GM12878 (cell line): ENCODE measurements around the gene OR5L2. TPM values are rescaled to one million over a fixed set of nuclear protein-coding genes. Genes with fewer than 3 reads are reported as not detected.
A peak's percentile ranks its signal among the peaks of the same experiment; 100 is the strongest.

ENCODE experiments used
- ATAC-seq: fragments of 200-7000 bp; cut with Tn5 transposase; 3 replicates; pipeline ENCODE4 v1.9.1; 2020; ENCODE audit warnings: mild to moderate bottlenecking, moderate library complexity
- BruUV-seq: library from RNA; stranded (reverse); fragments of 400-500 nt; replicated peaks from 2 replicates; lab custom pipeline; 2021; lab: Mats Ljungman, UMichigan
- CTCF ChIA-PET: fragments of 300-600 bp; sonication (Branson Sonifier 250); formaldehyde crosslinking; extraction: SDS; loops from one replicate; lab custom pipeline; 2021; ENCODE audit warnings: inconsistent platforms; lab: Yijun Ruan, JAX
- POLR2A ChIA-PET: fragments of 350-600 bp; formaldehyde crosslinking; extraction: SDS; loops from one replicate; lab custom pipeline; 2021; ENCODE audit warnings: inconsistent platforms; lab: Charles Lee
- RAD21 ChIA-PET: fragments of 300-600 bp; sonication (Branson Sonifier 250); formaldehyde crosslinking; loops from one replicate; lab custom pipeline; 2023; ENCODE audit warnings: antibody characterized with exemption; ENCODE audit not compliant: unreplicated experiment; lab: Charles Lee
- SMC1A ChIA-PET: fragments of 300-600 bp; sonication (Branson Sonifier 250); formaldehyde crosslinking; loops from one replicate; lab custom pipeline; 2023; ENCODE audit not compliant: unreplicated experiment, uncharacterized antibody; lab: Charles Lee
- DNase-seq: peaks from one replicate; pipeline ENCODE4 v3.0.0-alpha.2; 2011; ENCODE audit warnings: low read depth, low spot score
- FAIRE-seq: peaks from 3 replicates; lab custom pipeline; 2011; peaks lifted over from hg19 to GRCh38; lab: Jason Lieb, UNC
- H2AFZ ChIP-seq: 2 replicates; pipeline ENCODE4 v1.6.0; 2011; ENCODE audit warnings: low read depth, low read length, control low read depth; ENCODE audit not compliant: control insufficient read depth
- H3K27ac ChIP-seq: 2 replicates; pipeline ENCODE4 v1.5.1; 2011; ENCODE audit warnings: control low read depth; ENCODE audit not compliant: control insufficient read depth, insufficient read depth
- H3K27me3 ChIP-seq, 2 experiments: replicated peaks in 1 of 2; 2 replicates each; pipeline versions ENCODE4 v1.6.0 to v1.6.1; 2011; ENCODE audit warnings: low read length in 1 of 2; ENCODE audit not compliant: control insufficient read depth in 2 of 2, insufficient read depth in 2 of 2
- H3K36me3 ChIP-seq, 2 experiments: 2 replicates each; pipeline ENCODE4 v1.5.1; 2011; ENCODE audit warnings: low read length in 1 of 2; ENCODE audit not compliant: control insufficient read depth in 2 of 2, insufficient read depth in 2 of 2
- H3K4me1 ChIP-seq: 2 replicates; pipeline ENCODE4 v1.6.1; 2011; ENCODE audit warnings: mild to moderate bottlenecking, low read length, moderate library complexity, mixed read lengths; ENCODE audit not compliant: control insufficient read depth, insufficient read depth
- H3K4me2 ChIP-seq: 2 replicates; pipeline ENCODE4 v1.6.0; 2011; ENCODE audit warnings: control low read depth; ENCODE audit not compliant: control insufficient read depth, insufficient read depth
- H3K4me3 ChIP-seq: fragments of 200-600 bp; sonication (generic); 2 replicates; pipeline ENCODE4 v1.5.1; 2016
- H3K79me2 ChIP-seq: 2 replicates; pipeline ENCODE4 v1.6.0; 2011; ENCODE audit warnings: low read length; ENCODE audit not compliant: control insufficient read depth, insufficient read depth
- H3K9ac ChIP-seq: 2 replicates; pipeline ENCODE4 v1.8.0; 2011; ENCODE audit warnings: low read length, control low read depth, mixed read lengths; ENCODE audit not compliant: control insufficient read depth, insufficient read depth
- H3K9me3 ChIP-seq: replicated peaks from 3 replicates; pipeline ENCODE4 v1.5.1; 2011; ENCODE audit warnings: mild to moderate bottlenecking, low read length; ENCODE audit not compliant: control insufficient read depth, insufficient read depth
- H4K20me1 ChIP-seq: 2 replicates; pipeline ENCODE4 v1.6.0; 2011; ENCODE audit not compliant: control insufficient read depth, insufficient read depth
- ATF7 ChIP-seq: fragments of 450-650 bp; IDR thresholded peaks from 2 replicates; pipeline ENCODE4 v1.6.1; 2016; ENCODE audit warnings: low read depth, mild to moderate bottlenecking
- BCL3 ChIP-seq: IDR thresholded peaks from 2 replicates; pipeline ENCODE4 v1.6.1; 2011; ENCODE audit warnings: borderline replicate concordance, low read depth, mild to moderate bottlenecking, moderate library complexity, low read length; ENCODE audit not compliant: insufficient read depth, poor library complexity, severe bottlenecking
- MEF2A ChIP-seq: IDR thresholded peaks from 2 replicates; pipeline ENCODE4 v1.6.1; 2011; ENCODE audit warnings: low read depth, mild to moderate bottlenecking, low read length, moderate library complexity; ENCODE audit not compliant: insufficient read depth
- PKNOX1 ChIP-seq: fragments of 450-650 bp; IDR thresholded peaks from 2 replicates; pipeline ENCODE4 v1.6.1; 2016; ENCODE audit warnings: mild to moderate bottlenecking
- WGBS: methylation state at CpG from one replicate; pipeline ENCODE4 v1.1.6; 2016; ENCODE audit warnings: low lambda C conversion rate; ENCODE audit not compliant: insufficient replicate concordance, insufficient coverage; ENCODE audit errors: missing lambda C conversion rate; 5-methylcytosine and 5-hydroxymethylcytosine counted together
- in situ Hi-C: fragments of 300-500 bp; cut with MboI; formaldehyde crosslinking; loops from 9 replicates; pipeline ENCODE4 v1.14.3; 2018; ENCODE audit warnings: mixed read lengths
- intact Hi-C: fragments of 100-400 bp; cut with micrococcal nuclease; formaldehyde crosslinking; loops from one replicate; pipeline ENCODE4 v1.14.2; 2022; ENCODE audit not compliant: unreplicated experiment
- polyA plus RNA-seq, 11 experiments: library from polyadenylated mRNA; depleted of rRNA in 4 of 11; unstranded in 6 of 11; stranded (reverse) in 5 of 11; fragments of >200 nt; fragmentation: Nextera tagmentation in 4 of 11; fragmentation: Illumina TruSeq in 1 of 11; extraction: Ambion mirVana in 4 of 11; extraction: Trizol in 1 of 11; gene quantifications; 1 replicate in 1 of 11; 2 replicates in 10 of 11; pipeline versions ENCODE4 v1.2.1 to v1.2.3, GENCODE V29; 2011 to 2016; ENCODE audit warnings: inconsistent platforms in 2 of 11, missing spikeins in 2 of 11, low read depth in 1 of 11
- total RNA-seq, 4 experiments: library from RNA; depleted of rRNA in 3 of 4; stranded (reverse); fragments of >200 nt in 3 of 4; fragmentation: Illumina TruSeq in 1 of 4; extraction: Trizol in 1 of 4; gene quantifications; 2 replicates each; pipeline versions ENCODE4 v1.2.1 to v1.2.3, GENCODE V29; 2013 to 2021

The OR5L2 gene
- total and polyA plus RNA-seq, 10 of the 15 experiments (the other 5 are each of a cell fraction or from before 2014, with no cell fraction given) = not detected

GRCh38 chr11:55852141-55852540 lies 25.1 kb downstream of the OR5L2 start:
- Histone ChIP-seq H3K4me1 (no peaks in the 10 kb centered on the region), H3K27ac (no peak overlapping the region), H3K9ac (no peak overlapping the region), H3K4me3 (no peak overlapping the region), H2AFZ (no peak overlapping the region), H3K27me3 (no peaks in the 10 kb centered on the region), H3K36me3 (no peaks in the 10 kb centered on the region), H3K9me3 (no peaks in the 10 kb centered on the region), H3K4me2 (no peak overlapping the region), H4K20me1 (no peaks in the 10 kb centered on the region), H3K79me2 (no peaks in the 10 kb centered on the region)
- POLR2A ChIA-PET = no interaction called here
- SMC1A ChIA-PET = no interaction called here
- TF ChIP-seq BCL3 = no peak
- TF ChIP-seq ATF7 = peak; percentile 63
- in situ Hi-C loops = no loop called here
- DNase-seq = no peak
- CTCF ChIA-PET = no interaction called here
- BruUV-seq = no TSS peak
- 0% methylated on average over 1 of the region's 1 CpG for WGBS
- no peak for ATAC-seq
- RAD21 ChIA-PET = no interaction called here
- intact Hi-C loops = no loop called here
- FAIRE-seq = no peak

DNA sequence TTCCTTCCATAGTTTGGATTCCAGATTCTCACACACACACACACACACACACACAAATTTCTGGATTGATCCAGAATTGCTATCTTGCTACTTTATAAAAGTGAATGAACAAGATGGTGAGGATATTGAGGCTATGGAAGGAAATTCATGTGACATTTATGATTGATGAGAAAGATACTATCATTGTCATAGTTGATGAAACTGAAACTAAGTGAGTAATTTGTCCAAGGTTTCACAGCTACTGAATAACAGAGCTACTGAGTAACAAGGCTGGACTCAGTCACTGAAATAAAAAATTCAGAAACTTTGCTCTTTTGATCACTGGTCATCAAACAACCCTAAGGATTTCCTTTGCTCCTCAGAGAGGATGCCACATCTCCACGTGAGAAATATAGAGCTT lies 27.7 kb downstream of the OR5L2 start:
- POLR2A ChIA-PET = no interaction called here

More for the DNA sequence above, 27.7 kb downstream of the OR5L2 start:
- Histone ChIP-seq H3K9ac (no peak overlapping the region), H3K9me3 (no peaks in the 10 kb centered on the region), H3K4me1 (no peaks in the 10 kb centered on the region), H3K79me2 (no peaks in the 10 kb centered on the region), H4K20me1 (no peaks in the 10 kb centered on the region), H2AFZ (no peak overlapping the region), H3K27ac (no peak overlapping the region), H3K4me3 (no peak overlapping the region), H3K27me3 (no peaks in the 10 kb centered on the region), H3K4me2 (no peak overlapping the region), H3K36me3 (no peaks in the 10 kb centered on the region)
- BruUV-seq = no TSS peak
- in situ Hi-C loops (no loop called here), intact Hi-C loops (no loop called here)
- ChIA-PET RAD21 (no interaction called here), CTCF (no interaction called here), SMC1A (no interaction called here)
- FAIRE-seq (no peak), DNase-seq (no peak), ATAC-seq (peak; percentile 77)
- WGBS = 0% methylated on average over 1 of the region's 1 CpG
- TF ChIP-seq PKNOX1 = peak; percentile 81
- no peak for TF ChIP-seq MEF2A
